ENCODE data around the gene MATK.
"Not testable (repeated sequence)": the region's sequence is repeated elsewhere in the genome, so short reads cannot be mapped to it uniquely, and the experiment has no call there.

The MATK gene

GRCh38 chr19:3770136-3770999 lies 15.8 kb downstream of the MATK start:
- no peak for DNase-seq

GRCh38 chr19:3769494-3769893 lies 16.7 kb downstream of the MATK start:
- no peak for DNase-seq

- DNase-seq, result no peak
Observed at GRCh38 chr19:3768748-3769099, 17.5 kb downstream of the MATK start.

- DNase-seq, result no peak
Observed at GRCh38 chr19:3768015-3768747, 18.0 kb downstream of the MATK start.

- DNase-seq, result no peak
Observed at GRCh38 chr19:3767050-3767449, 19.1 kb downstream of the MATK start.

- no peak for DNase-seq
Observed at GRCh38 chr19:3766520-3766919, 19.7 kb downstream of the MATK start.

- not testable (repeated sequence) for DNase-seq
Observed at GRCh38 chr19:3765757-3766156, 20.4 kb downstream of the MATK start.

- no peak for DNase-seq
Observed at GRCh38 chr19:3765121-3765520, 21.1 kb downstream of the MATK start.

- DNase-seq, result peak; percentile 97
Observed at GRCh38 chr19:3762501-3763459, 23.4 kb downstream of the MATK start, which contains the start of gene MRPL54. MRPL54 (plus strand) TSS chr19:3762682; CDS start chr19:3762701, 19 bp downstream.

- no peak for DNase-seq
Observed at GRCh38 chr19:3762130-3762473, 24.1 kb downstream of the MATK start.

GRCh38 chr19:3761382-3762129 lies 24.6 kb downstream of the MATK start, which contains the start of gene APBA3:
APBA3 (minus strand) TSS chr19:3761692; CDS start chr19:3760264, 1,428 bp downstream.
- DNase-seq, result peak; percentile 95

- no peak for DNase-seq
Observed at GRCh38 chr19:3760871-3761361, 25.3 kb downstream of the MATK start.

- no peak for DNase-seq
Observed at GRCh38 chr19:3759482-3760254, 26.5 kb downstream of the MATK start.

GRCh38 chr19:3758297-3758696 lies 27.9 kb downstream of the MATK start:
- DNase-seq, result not testable (repeated sequence)

GRCh38 chr19:3757705-3758104 lies 28.5 kb downstream of the MATK start:
- DNase-seq, result not testable (repeated sequence)

- no peak for DNase-seq
Observed at GRCh38 chr19:3753631-3754410, 32.4 kb downstream of the MATK start.

- no peak for DNase-seq
Observed at GRCh38 chr19:3752492-3752891, 33.7 kb downstream of the MATK start.

- DNase-seq, result no peak
Observed at GRCh38 chr19:3751236-3751635, 34.9 kb downstream of the MATK start.

- no peak for DNase-seq
Observed at GRCh38 chr19:3750211-3750610, 36.0 kb downstream of the MATK start.

- DNase-seq, result no peak
Observed at GRCh38 chr19:3748965-3749364, 37.2 kb downstream of the MATK start.

All from T-helper 9 cell (primary cell).